Fibroblast of lung (primary cell): Measurements from ENCODE around the gene TBC1D2B. TPM values are rescaled to one million over a fixed set of nuclear protein-coding genes. Genes with fewer than 3 reads are reported as not detected.

ENCODE experiments used
- DNase-seq, 2 donors: peaks; one replicate each; pipeline versions ENCODE4 v3.0.0 to v3.0.0-alpha.2; 2010; ENCODE audit warnings: low read depth in 2 of 2
- H2AFZ ChIP-seq: 2 replicates; pipeline ENCODE4 v1.5.1; 2012; ENCODE audit warnings: low read length, control low read depth, inconsistent platforms
- H3K27ac ChIP-seq: 2 replicates; pipeline ENCODE4 v1.5.1; 2011; ENCODE audit warnings: low read length, control low read depth; ENCODE audit not compliant: insufficient read depth
- H3K27me3 ChIP-seq: 2 replicates; pipeline ENCODE4 v1.5.1; 2011; ENCODE audit warnings: mild to moderate bottlenecking, low read length; ENCODE audit not compliant: control insufficient read depth, insufficient read depth
- H3K36me3 ChIP-seq: 2 replicates; pipeline ENCODE4 v1.5.1; 2011; ENCODE audit warnings: low read length; ENCODE audit not compliant: control insufficient read depth, insufficient read depth
- H3K4me1 ChIP-seq: 2 replicates; pipeline ENCODE4 v1.5.1; 2011; ENCODE audit warnings: low read length; ENCODE audit not compliant: control insufficient read depth, insufficient read depth; ENCODE audit errors: extremely low read depth
- H3K4me2 ChIP-seq: 2 replicates; pipeline ENCODE4 v1.5.1; 2011; ENCODE audit warnings: low read length, control low read depth; ENCODE audit not compliant: insufficient read depth; ENCODE audit errors: extremely low read depth
- H3K4me3 ChIP-seq, 4 experiments: fragments of 200-600 bp in 1 of 4; sonication (generic) in 1 of 4; replicated peaks in 1 of 4; 2 replicates each; pipeline ENCODE4 v1.5.1; 2011 to 2016; ENCODE audit warnings: low read length in 4 of 4, low read depth in 3 of 4, mild to moderate bottlenecking in 3 of 4, control low read depth in 2 of 4, inconsistent platforms in 1 of 4, mixed read lengths in 1 of 4; ENCODE audit not compliant: insufficient read depth in 1 of 4; ENCODE audit errors: control extremely low read depth in 1 of 4
- H3K79me2 ChIP-seq: 2 replicates; pipeline ENCODE4 v1.5.1; 2012; ENCODE audit warnings: mild to moderate bottlenecking, low read length, inconsistent platforms; ENCODE audit not compliant: control insufficient read depth, insufficient read depth
- H3K9ac ChIP-seq: 2 replicates; pipeline ENCODE4 v1.5.1; 2011; ENCODE audit warnings: mild to moderate bottlenecking, low read length, control low read depth; ENCODE audit not compliant: insufficient read depth
- H3K9me3 ChIP-seq: 2 replicates; pipeline ENCODE4 v1.5.1; 2012; ENCODE audit warnings: low read depth, low read length; ENCODE audit not compliant: control insufficient read depth, insufficient read depth
- H4K20me1 ChIP-seq: 2 replicates; pipeline ENCODE4 v1.5.1; 2011; ENCODE audit warnings: low read length; ENCODE audit not compliant: control insufficient read depth, insufficient read depth; ENCODE audit errors: extremely low read depth
- EZH2 ChIP-seq: IDR thresholded peaks from 2 replicates; pipeline ENCODE4 v1.5.1; 2012; ENCODE audit warnings: low read length, control low read depth, mild to moderate bottlenecking; ENCODE audit errors: missing control alignments
- polyA plus RNA-seq, 2 donors: library from polyadenylated mRNA; depleted of rRNA in 1 of 2; stranded (reverse) in 1 of 2; unstranded in 1 of 2; fragments of >200 nt; gene quantifications; 2 replicates each; pipeline ENCODE4 v1.2.1, GENCODE V29; 2011 to 2012; ENCODE audit warnings: missing spikeins in 1 of 2
- total RNA-seq: library from RNA; depleted of rRNA; stranded (reverse); fragments of >200 nt; gene quantifications from 2 replicates; pipeline ENCODE4 v1.2.1, GENCODE V29; 2014
- TF ChIP-seq, protein P1 (sequence below), 2 donors: IDR thresholded peaks in 1 of 2; conservative IDR thresholded peaks in 1 of 2; 1 replicate in 1 of 2; 2 replicates in 1 of 2; pipeline ENCODE4 v1.5.1; 2011 to 2012; ENCODE audit warnings: low read length in 2 of 2, control low read depth in 1 of 2, inconsistent platforms in 1 of 2, low read depth in 1 of 2, mild to moderate bottlenecking in 1 of 2

The TBC1D2B gene
- total and polyA plus RNA-seq, 2 donors (not counting 1 experiment from before 2014, with no cell fraction given) = 49.4 to 73.3 TPM

DNA sequence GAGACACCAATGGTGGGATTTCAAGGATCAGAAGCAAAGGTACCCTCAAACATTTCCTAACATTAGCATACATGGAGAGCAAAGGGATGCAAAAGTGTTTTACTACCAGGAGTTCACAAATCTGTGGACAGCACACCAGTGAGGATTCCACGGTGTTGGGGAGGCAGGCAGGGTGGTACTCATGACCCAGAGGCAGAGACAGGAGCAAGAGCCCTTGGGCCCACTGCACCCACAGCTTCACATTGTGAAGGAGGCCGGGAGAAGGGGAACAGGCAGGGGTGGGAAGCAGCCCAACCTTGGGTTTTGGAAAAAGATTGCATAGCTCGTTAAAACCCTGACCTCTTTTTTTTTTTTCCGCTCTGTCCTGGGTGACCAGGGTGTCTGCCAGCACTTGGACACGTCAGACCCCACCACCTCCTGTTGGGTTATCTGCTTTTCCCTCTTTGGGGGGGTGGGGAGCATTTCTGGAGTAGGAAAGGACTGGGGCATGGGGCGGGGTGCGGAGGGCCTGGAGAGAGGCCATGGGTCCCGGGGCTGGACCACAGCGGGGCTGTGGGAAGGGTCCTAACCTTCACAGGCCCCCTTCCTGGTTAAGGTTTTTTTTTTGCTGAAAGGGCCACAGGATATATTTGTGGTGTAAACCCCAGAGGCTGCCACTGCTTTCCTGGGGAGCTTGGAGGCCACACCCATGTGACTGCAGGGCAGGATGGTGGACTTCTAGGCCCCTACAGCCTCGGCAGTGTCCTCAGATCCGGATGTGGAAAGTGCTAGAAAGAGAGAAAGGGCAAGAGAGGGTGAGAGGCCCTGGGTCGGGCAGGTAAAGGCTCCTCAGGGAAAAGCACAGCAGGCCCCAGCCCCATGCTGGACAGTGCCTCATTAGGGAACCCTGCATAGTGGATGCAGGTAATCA, 27.3 kb upstream of the TBC1D2B start:
- no peak overlapping the region for H2AFZ ChIP-seq
- no peaks in the 10 kb centered on the region for H3K9me3 ChIP-seq
- no peak overlapping the region for H3K4me2 ChIP-seq
- no peaks in the 10 kb centered on the region for H3K79me2 ChIP-seq
- no peak overlapping the region for H3K9ac ChIP-seq
- DNase-seq = no peak
- no peak overlapping the region for H3K27ac ChIP-seq
- H4K20me1 ChIP-seq = no peaks in the 10 kb centered on the region
- no peak overlapping the region for H3K4me3 ChIP-seq
- peaks cover 1% of the 10 kb centered on the region for H3K27me3 ChIP-seq
- TF ChIP-seq EZH2 = no peak
- TF ChIP-seq, protein P1, sequence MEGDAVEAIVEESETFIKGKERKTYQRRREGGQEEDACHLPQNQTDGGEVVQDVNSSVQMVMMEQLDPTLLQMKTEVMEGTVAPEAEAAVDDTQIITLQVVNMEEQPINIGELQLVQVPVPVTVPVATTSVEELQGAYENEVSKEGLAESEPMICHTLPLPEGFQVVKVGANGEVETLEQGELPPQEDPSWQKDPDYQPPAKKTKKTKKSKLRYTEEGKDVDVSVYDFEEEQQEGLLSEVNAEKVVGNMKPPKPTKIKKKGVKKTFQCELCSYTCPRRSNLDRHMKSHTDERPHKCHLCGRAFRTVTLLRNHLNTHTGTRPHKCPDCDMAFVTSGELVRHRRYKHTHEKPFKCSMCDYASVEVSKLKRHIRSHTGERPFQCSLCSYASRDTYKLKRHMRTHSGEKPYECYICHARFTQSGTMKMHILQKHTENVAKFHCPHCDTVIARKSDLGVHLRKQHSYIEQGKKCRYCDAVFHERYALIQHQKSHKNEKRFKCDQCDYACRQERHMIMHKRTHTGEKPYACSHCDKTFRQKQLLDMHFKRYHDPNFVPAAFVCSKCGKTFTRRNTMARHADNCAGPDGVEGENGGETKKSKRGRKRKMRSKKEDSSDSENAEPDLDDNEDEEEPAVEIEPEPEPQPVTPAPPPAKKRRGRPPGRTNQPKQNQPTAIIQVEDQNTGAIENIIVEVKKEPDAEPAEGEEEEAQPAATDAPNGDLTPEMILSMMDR (conservative IDR thresholded peaks at IDR 0.05 in 1 of 2, IDR thresholded peaks at IDR 0.05 in 1 of 2; ENCODE audit: low read depth in 1 of 2, low read length in 2 of 2) = no peak
- H3K4me1 ChIP-seq = peaks cover 3% of the 10 kb centered on the region
- no peaks in the 10 kb centered on the region for H3K36me3 ChIP-seq

DNA sequence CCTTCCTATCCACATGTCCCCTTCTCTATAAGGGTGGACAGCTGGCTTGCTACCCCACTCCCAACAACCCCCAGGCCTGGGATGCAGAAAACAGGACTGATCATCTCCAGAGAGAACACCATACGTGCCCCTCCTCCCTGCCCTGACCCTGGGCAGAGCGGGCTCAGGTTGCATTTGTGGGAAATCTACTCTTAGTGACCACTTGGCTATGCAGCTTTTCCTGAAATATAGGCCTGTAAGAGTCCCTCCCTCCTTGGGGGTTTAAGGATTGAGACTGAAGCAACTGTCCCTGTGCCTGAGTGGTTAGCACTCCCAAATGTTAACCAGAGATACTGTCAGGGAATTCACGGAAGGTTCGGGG, 26.6 kb upstream of the TBC1D2B start:
- no peak for DNase-seq
- no peak for TF ChIP-seq EZH2
- TF ChIP-seq, protein P1 (conservative IDR thresholded peaks at IDR 0.05 in 1 of 2, IDR thresholded peaks at IDR 0.05 in 1 of 2; ENCODE audit: low read depth in 1 of 2, low read length in 2 of 2) = no peak
- H4K20me1 ChIP-seq = no peaks in the 10 kb centered on the region
- H3K36me3 ChIP-seq = no peaks in the 10 kb centered on the region
- H3K4me2 ChIP-seq = no peak overlapping the region
- no peak overlapping the region for H3K9ac ChIP-seq
- H3K4me3 ChIP-seq = no peak overlapping the region
- H3K27me3 ChIP-seq = no peaks in the 10 kb centered on the region
- H2AFZ ChIP-seq = no peak overlapping the region
- H3K27ac ChIP-seq = no peak overlapping the region
- no peaks in the 10 kb centered on the region for H3K79me2 ChIP-seq
- H3K9me3 ChIP-seq = no peaks in the 10 kb centered on the region
- H3K4me1 ChIP-seq = peaks cover 3% of the 10 kb centered on the region

DNA sequence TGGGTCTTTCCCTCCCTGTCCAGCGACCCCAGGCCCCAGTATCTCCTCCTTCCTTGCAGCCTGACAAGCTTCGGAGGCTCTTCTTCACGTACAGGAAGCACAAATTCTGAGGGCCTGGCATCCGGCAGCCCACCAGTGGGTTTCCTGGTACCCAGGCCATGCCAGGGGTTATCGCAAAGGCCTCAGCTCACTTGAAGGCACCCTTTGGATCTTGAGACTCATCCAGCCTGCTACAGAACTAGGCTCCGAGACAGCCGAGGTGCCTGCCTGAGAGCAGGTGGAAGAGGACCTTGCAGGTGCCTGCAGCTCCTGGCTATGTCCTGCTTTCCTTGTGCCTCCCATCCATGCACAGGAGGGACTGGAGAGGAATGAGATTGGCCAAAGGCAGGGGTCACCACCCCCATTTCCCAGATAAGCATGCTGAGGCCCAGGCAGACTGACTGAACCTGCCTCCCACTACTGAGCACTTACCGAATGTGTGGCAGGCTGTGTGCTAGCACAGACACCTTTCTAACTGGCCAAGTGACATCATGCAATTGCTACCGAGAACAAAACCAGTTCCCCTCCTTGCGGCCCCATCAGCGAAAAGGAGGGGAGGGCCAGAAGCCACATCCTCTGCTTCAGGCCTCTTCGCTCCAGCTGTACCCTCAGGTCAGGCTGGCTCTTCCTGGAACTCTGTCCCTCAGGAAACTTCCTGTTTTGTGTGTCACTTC, 26.1 kb upstream of the TBC1D2B start:
- Histone ChIP-seq H2AFZ (no peak overlapping the region), H3K36me3 (no peaks in the 10 kb centered on the region), H3K27me3 (no peaks in the 10 kb centered on the region), H3K4me3 (no peak overlapping the region), H3K4me2 (no peak overlapping the region), H3K27ac (no peak overlapping the region), H3K4me1 (peaks cover 3% of the 10 kb centered on the region), H4K20me1 (no peaks in the 10 kb centered on the region), H3K9ac (no peak overlapping the region), H3K9me3 (no peaks in the 10 kb centered on the region), H3K79me2 (no peaks in the 10 kb centered on the region)
- TF ChIP-seq, protein P1 (conservative IDR thresholded peaks at IDR 0.05 in 1 of 2, IDR thresholded peaks at IDR 0.05 in 1 of 2; ENCODE audit: low read depth in 1 of 2, low read length in 2 of 2) = no peak
- TF ChIP-seq EZH2 = no peak
- DNase-seq = no peak
